ENCODE results near the gene IGLL5. TPM values are rescaled to one million over a fixed set of nuclear protein-coding genes. Genes with fewer than 3 reads are reported as not detected.

IGLL5 gene
- total and polyA plus RNA-seq, 11 donors: 0.23 to 2.6 (median 0.78) TPM; not detected in 4

GRCh38 chr22:22931557-22932270 lies 44.1 kb downstream of the IGLL5 start:
- peaks cover 0 to 11% (median 0%) of the 10 kb centered on the region in 9 donors for H3K27me3 ChIP-seq
- 82 to 90% (median 87%) methylated on average over 12 to 14 of the region's 14 CpGs for WGBS, 4 donors

GRCh38 chr22:22932512-22932941 lies 44.9 kb downstream of the IGLL5 start:
- Histone ChIP-seq H3K4me3 (no peak overlapping the region), H3K27me3 (peaks cover 0 to 7% (median 0%) of the 10 kb centered on the region in 9 donors), H3K27ac (no peak overlapping the region), H3K9me3 (no peaks in the 10 kb centered on the region), H3K36me3 (no peaks in the 10 kb centered on the region), H3K4me1 (peaks cover 0 to 29% (median 0%) of the 10 kb centered on the region in 12 donors)
- no peak for ATAC-seq
- intact Hi-C loops (cut with DNase I): no loop called here
- WGBS, 4 donors: 67 to 86% (median 70%) methylated on average over 3 to 6 of the region's 6 CpGs
- DNase-seq: peak in 1 of 5 donors; percentile 44
- TF ChIP-seq CTCF (IDR thresholded peaks at IDR 0.05) (no peak), POLR2A (IDR thresholded peaks at IDR 0.05) (no peak)

More at GRCh38 chr22:22931557-22932270, 44.1 kb downstream of the IGLL5 start:
- ATAC-seq (no peak), DNase-seq (peak in 1 of 5 donors; percentile 46)
- TF ChIP-seq POLR2A (IDR thresholded peaks at IDR 0.05) (no peak), CTCF (IDR thresholded peaks at IDR 0.05) (no peak)
- Histone ChIP-seq H3K27ac (no peak overlapping the region), H3K9me3 (no peaks in the 10 kb centered on the region), H3K36me3 (no peaks in the 10 kb centered on the region), H3K4me3 (no peak overlapping the region), H3K4me1 (peaks cover 0 to 29% (median 0%) of the 10 kb centered on the region in 12 donors)
- intact Hi-C loops (cut with DNase I): no loop called here

GRCh38 chr22:22933100-22933806 lies 45.6 kb downstream of the IGLL5 start:
- H3K4me3 ChIP-seq: no peak overlapping the region
- H3K27me3 ChIP-seq: peaks cover 0 to under 1% (median 0%) of the 10 kb centered on the region in 9 donors
- 91 to 96% (median 93%) methylated on average over 6 to 8 of the region's 8 CpGs for WGBS, 4 donors
- DNase-seq: peak in 1 of 5 donors; percentile 39
- H3K27ac ChIP-seq: no peak overlapping the region
- peaks cover 0 to 26% (median 0%) of the 10 kb centered on the region in 12 donors for H3K4me1 ChIP-seq
- ATAC-seq: no peak
- H3K36me3 ChIP-seq: no peaks in the 10 kb centered on the region
- no peaks in the 10 kb centered on the region for H3K9me3 ChIP-seq
- intact Hi-C loops (cut with DNase I): no loop called here
- no peak for TF ChIP-seq POLR2A (IDR thresholded peaks at IDR 0.05)
- TF ChIP-seq CTCF (IDR thresholded peaks at IDR 0.05): no peak

All from heart left ventricle (tissue), 16 donors.